Neural progenitor cell (in vitro differentiated cells): Measurements from ENCODE around the gene MORN1. TPM values are rescaled to one million over a fixed set of nuclear protein-coding genes. Genes with fewer than 3 reads are reported as not detected.

Experiments used
- DNase-seq: peaks from one replicate; pipeline ENCODE4 v3.0.0-alpha.2; 2016; ENCODE audit warnings: low spot score
- H2AFZ ChIP-seq: fragments of 200-600 bp; sonication (generic); replicated peaks from 2 replicates; pipeline ENCODE4 v1.6.1; 2016; ENCODE audit warnings: antibody characterized with exemption
- H3F3A ChIP-seq: fragments of 200-600 bp; sonication (generic); 2 replicates; pipeline ENCODE4 v1.6.1; 2016; ENCODE audit warnings: antibody characterized with exemption, low read depth
- H3K27ac ChIP-seq: fragments of 200-600 bp; sonication (generic); 2 replicates; pipeline ENCODE4 v1.5.1; 2016; ENCODE audit warnings: mild to moderate bottlenecking
- H3K27me3 ChIP-seq: fragments of 200-600 bp; sonication (generic); 2 replicates; pipeline ENCODE4 v1.6.1; 2016; ENCODE audit warnings: mild to moderate bottlenecking, moderate library complexity
- H3K36me3 ChIP-seq: fragments of 200-600 bp; sonication (generic); 2 replicates; pipeline ENCODE4 v1.5.1; 2016
- H3K4me1 ChIP-seq: fragments of 200-600 bp; sonication (generic); 2 replicates; pipeline ENCODE4 v1.6.1; 2016; ENCODE audit warnings: mixed run types
- H3K4me2 ChIP-seq: fragments of 200-600 bp; sonication (generic); 2 replicates; pipeline ENCODE4 v1.6.1; 2016
- H3K4me3 ChIP-seq: fragments of 200-600 bp; sonication (generic); 2 replicates; pipeline ENCODE4 v1.5.1; 2016
- H3K79me2 ChIP-seq: fragments of 200-600 bp; sonication (generic); 2 replicates; pipeline ENCODE4 v1.6.1; 2016; ENCODE audit warnings: low read depth
- H3K9ac ChIP-seq: fragments of 200-600 bp; sonication (generic); 2 replicates; pipeline ENCODE4 v1.6.1; 2016
- H3K9me3 ChIP-seq: fragments of 200-600 bp; sonication (generic); 2 replicates; pipeline ENCODE4 v1.5.1; 2016; ENCODE audit warnings: low read depth
- H4K20me1 ChIP-seq: fragments of 200-600 bp; sonication (generic); 2 replicates; pipeline ENCODE4 v1.6.1; 2016; ENCODE audit warnings: low read depth
- H3K27ac Mint-ChIP-seq: 3 replicates; pipeline ENCODE4 v1.8.0; 2021; ENCODE audit warnings: mixed read lengths
- H3K27me3 Mint-ChIP-seq: 2 replicates; pipeline ENCODE4 v1.8.0; 2022; ENCODE audit warnings: low read depth, mild to moderate bottlenecking, inconsistent platforms, moderate library complexity, mixed read lengths; ENCODE audit not compliant: insufficient read depth
- H3K36me3 Mint-ChIP-seq: 3 replicates; pipeline ENCODE4 v1.8.0; 2021; ENCODE audit warnings: mixed read lengths
- H3K4me1 Mint-ChIP-seq: 3 replicates; pipeline ENCODE4 v1.8.0; 2021; ENCODE audit warnings: mixed read lengths
- H3K4me3 Mint-ChIP-seq: 3 replicates; pipeline ENCODE4 v1.8.0; 2021; ENCODE audit warnings: mild to moderate bottlenecking, moderate library complexity, mixed read lengths
- H3K9me3 Mint-ChIP-seq: 3 replicates; pipeline ENCODE4 v1.8.0; 2020; ENCODE audit warnings: mixed read lengths
- CTCF ChIP-seq: fragments of 200-600 bp; sonication (generic); IDR thresholded peaks from 2 replicates; pipeline ENCODE4 v1.5.1; 2017; ENCODE audit warnings: antibody characterized with exemption, mild to moderate bottlenecking
- EZH2 ChIP-seq: fragments of 200-600 bp; sonication (generic); IDR thresholded peaks from 2 replicates; pipeline ENCODE4 v1.6.1; 2017; ENCODE audit warnings: antibody characterized with exemption, mild to moderate bottlenecking, moderate library complexity
- EZH2phosphoT487 ChIP-seq: fragments of 200-600 bp; sonication (generic); IDR thresholded peaks from 2 replicates; pipeline ENCODE4 v1.6.1; 2017; ENCODE audit warnings: antibody characterized with exemption
- total RNA-seq: library from RNA; depleted of rRNA; stranded (reverse); fragments of >200 nt; gene quantifications from 2 replicates; pipeline ENCODE4 v1.2.3, GENCODE V29; 2015; ENCODE audit warnings: low replicate concordance

The MORN1 gene
- total RNA-seq, 1 donor from 2014 or later = 7.0 TPM

GRCh38 chr1:2428490-2428889 lies 37.1 kb upstream of the MORN1 start:
- Histone ChIP-seq H3F3A (no peaks in the 10 kb centered on the region), H4K20me1 (no peaks in the 10 kb centered on the region), H3K9me3 (no peaks in the 10 kb centered on the region), H3K4me1 (peaks cover 32% of the 10 kb centered on the region), H3K4me3 (no peak overlapping the region), H3K4me2 (no peak overlapping the region), H3K27me3 (peaks cover 11% of the 10 kb centered on the region), H3K27ac (no peak overlapping the region), H3K36me3 (no peaks in the 10 kb centered on the region), H3K79me2 (no peaks in the 10 kb centered on the region), H2AFZ (no peak overlapping the region), H3K9ac (no peak overlapping the region)
- Mint-ChIP-seq H3K27me3 (peaks cover 16% of the 10 kb centered on the region), H3K27ac (no peak overlapping the region), H3K36me3 (no peaks in the 10 kb centered on the region), H3K4me1 (peaks cover 32% of the 10 kb centered on the region), H3K4me3 (no peak overlapping the region), H3K9me3 (peaks cover 1% of the 10 kb centered on the region)
- DNase-seq = no peak
- TF ChIP-seq CTCF (no peak), EZH2 (no peak), EZH2phosphoT487 (no peak)

GRCh38 chr1:2427976-2428375 lies 36.6 kb upstream of the MORN1 start:
- TF ChIP-seq EZH2phosphoT487 (no peak), CTCF (no peak), EZH2 (no peak)
- DNase-seq = no peak
- Mint-ChIP-seq H3K9me3 (peaks cover 6% of the 10 kb centered on the region), H3K4me3 (no peak overlapping the region), H3K36me3 (no peaks in the 10 kb centered on the region), H3K27ac (no peak overlapping the region), H3K4me1 (peaks cover 28% of the 10 kb centered on the region), H3K27me3 (peaks cover 18% of the 10 kb centered on the region)
- H3K9ac ChIP-seq = no peak overlapping the region
- H3K4me1 ChIP-seq = peaks cover 31% of the 10 kb centered on the region
- no peaks in the 10 kb centered on the region for H3K79me2 ChIP-seq
- H2AFZ ChIP-seq = no peak overlapping the region
- no peaks in the 10 kb centered on the region for H3K9me3 ChIP-seq
- H4K20me1 ChIP-seq = no peaks in the 10 kb centered on the region
- no peaks in the 10 kb centered on the region for H3F3A ChIP-seq
- H3K4me2 ChIP-seq = no peak overlapping the region
- H3K4me3 ChIP-seq = no peak overlapping the region
- H3K36me3 ChIP-seq = no peaks in the 10 kb centered on the region
- peaks cover 11% of the 10 kb centered on the region for H3K27me3 ChIP-seq
- no peak overlapping the region for H3K27ac ChIP-seq

GRCh38 chr1:2427051-2427450 lies 35.7 kb upstream of the MORN1 start:
- Mint-ChIP-seq H3K4me1 (peaks cover 22% of the 10 kb centered on the region), H3K9me3 (peaks cover 14% of the 10 kb centered on the region)
- H3K27ac ChIP-seq = no peak overlapping the region

More at GRCh38 chr1:2427051-2427450, 35.7 kb upstream of the MORN1 start:
- H3K36me3 ChIP-seq = no peaks in the 10 kb centered on the region
- H3K9ac ChIP-seq = no peak overlapping the region
- DNase-seq = no peak
- H3F3A ChIP-seq = no peaks in the 10 kb centered on the region
- no peaks in the 10 kb centered on the region for H3K9me3 ChIP-seq
- no peak overlapping the region for H3K4me3 ChIP-seq
- H2AFZ ChIP-seq = no peak overlapping the region
- no peak for TF ChIP-seq EZH2
- TF ChIP-seq EZH2phosphoT487 = no peak
- TF ChIP-seq CTCF = no peak
- no peak overlapping the region for H3K4me2 ChIP-seq
- no peak overlapping the region for H3K4me3 Mint-ChIP-seq
- H3K79me2 ChIP-seq = no peaks in the 10 kb centered on the region
- H3K27me3 Mint-ChIP-seq = peaks cover 20% of the 10 kb centered on the region
- no peak overlapping the region for H3K27ac Mint-ChIP-seq
- H3K36me3 Mint-ChIP-seq = no peaks in the 10 kb centered on the region
- H3K4me1 ChIP-seq = peaks cover 22% of the 10 kb centered on the region
- no peaks in the 10 kb centered on the region for H4K20me1 ChIP-seq
- H3K27me3 ChIP-seq = peaks cover 17% of the 10 kb centered on the region
